Tibial artery (tissue), 4 donors: ENCODE data around the gene PER3.

Experiments used
- DNase-seq, 2 donors: peaks; one replicate each; pipeline ENCODE4 v3.0.0-alpha.2; 2019
- H3K27ac ChIP-seq, 2 donors: fragments of 200-600 bp; sonication (generic) in 1 of 2; 1 replicate in 1 of 2; 2 replicates in 1 of 2; pipeline ENCODE4 v1.5.1; 2018 to 2019; ENCODE audit warnings: mild to moderate bottlenecking in 1 of 2
- H3K27me3 ChIP-seq, 2 donors: fragments of 200-600 bp; sonication (generic) in 1 of 2; one replicate each; pipeline versions ENCODE4 v1.5.1 to v1.6.0; 2016 to 2019
- H3K36me3 ChIP-seq, 3 donors: fragments of 200-600 bp; sonication (generic) in 2 of 3; one replicate each; pipeline ENCODE4 v1.5.1; 2016 to 2019; ENCODE audit warnings: mild to moderate bottlenecking in 2 of 3
- H3K4me1 ChIP-seq, 4 donors: fragments of 200-600 bp; sonication (generic) in 2 of 4; 1 replicate in 3 of 4; 2 replicates in 1 of 4; pipeline ENCODE4 v1.5.1; 2016 to 2019
- H3K4me3 ChIP-seq, 2 donors: fragments of 200-600 bp; sonication (generic) in 1 of 2; 1 replicate in 1 of 2; 2 replicates in 1 of 2; pipeline ENCODE4 v1.5.1; 2018 to 2019; ENCODE audit warnings: mild to moderate bottlenecking in 2 of 2
- H3K9me3 ChIP-seq, 3 donors: fragments of 200-600 bp; sonication (generic) in 1 of 3; one replicate each; pipeline ENCODE4 v1.5.1; 2016 to 2019
- intact Hi-C: fragments of 100-400 bp; cut with DNase I; formaldehyde crosslinking; loops from one replicate; pipeline ENCODE4 v1.15.0; 2023; ENCODE audit warnings: low total_unique reads
- TF ChIP-seq, protein P1 (sequence below), 2 experiments: fragments of 200-600 bp in 1 of 2; fragments of 450-650 bp in 1 of 2; IDR thresholded peaks; one replicate each; pipeline ENCODE4 v1.5.1; 2017 to 2019; ENCODE audit warnings: antibody characterized with exemption in 2 of 2, mild to moderate bottlenecking in 1 of 2, moderate library complexity in 1 of 2

Gene PER3

DNA sequence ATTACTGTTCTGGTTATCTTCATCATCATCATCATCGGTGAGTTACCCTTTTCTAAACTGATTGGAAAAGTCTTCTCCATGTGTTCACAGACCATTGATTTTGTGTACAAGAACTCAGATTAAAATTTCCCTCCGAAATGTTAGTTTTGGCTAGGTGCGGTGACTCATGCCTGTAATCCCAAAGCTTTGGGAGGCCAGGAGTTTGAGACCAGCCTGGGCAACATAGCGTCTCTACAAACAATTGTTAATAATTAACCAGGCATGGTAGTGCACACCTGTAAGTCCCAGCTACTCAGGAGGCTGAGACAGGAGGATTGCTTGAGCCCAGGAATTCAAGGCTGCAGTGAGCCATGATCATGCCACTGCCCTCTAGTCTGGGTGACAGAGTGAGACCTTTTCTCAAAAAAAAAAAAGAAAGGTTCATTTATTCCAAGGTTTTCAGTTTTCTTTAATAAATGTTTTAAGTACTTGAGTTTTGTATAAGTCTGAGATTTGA is 5.9 kb upstream of the PER3 start:
- Histone ChIP-seq H3K4me3 (no peak overlapping the region), H3K27me3 (no peaks in the 10 kb centered on the region), H3K4me1 (peaks cover 0 to 11% (median 6%) of the 10 kb centered on the region in 4 donors), H3K36me3 (peaks cover 52 to 61% (median 53%) of the 10 kb centered on the region in 3 donors), H3K9me3 (no peaks in the 10 kb centered on the region), H3K27ac (no peak overlapping the region)
- TF ChIP-seq, protein P1, sequence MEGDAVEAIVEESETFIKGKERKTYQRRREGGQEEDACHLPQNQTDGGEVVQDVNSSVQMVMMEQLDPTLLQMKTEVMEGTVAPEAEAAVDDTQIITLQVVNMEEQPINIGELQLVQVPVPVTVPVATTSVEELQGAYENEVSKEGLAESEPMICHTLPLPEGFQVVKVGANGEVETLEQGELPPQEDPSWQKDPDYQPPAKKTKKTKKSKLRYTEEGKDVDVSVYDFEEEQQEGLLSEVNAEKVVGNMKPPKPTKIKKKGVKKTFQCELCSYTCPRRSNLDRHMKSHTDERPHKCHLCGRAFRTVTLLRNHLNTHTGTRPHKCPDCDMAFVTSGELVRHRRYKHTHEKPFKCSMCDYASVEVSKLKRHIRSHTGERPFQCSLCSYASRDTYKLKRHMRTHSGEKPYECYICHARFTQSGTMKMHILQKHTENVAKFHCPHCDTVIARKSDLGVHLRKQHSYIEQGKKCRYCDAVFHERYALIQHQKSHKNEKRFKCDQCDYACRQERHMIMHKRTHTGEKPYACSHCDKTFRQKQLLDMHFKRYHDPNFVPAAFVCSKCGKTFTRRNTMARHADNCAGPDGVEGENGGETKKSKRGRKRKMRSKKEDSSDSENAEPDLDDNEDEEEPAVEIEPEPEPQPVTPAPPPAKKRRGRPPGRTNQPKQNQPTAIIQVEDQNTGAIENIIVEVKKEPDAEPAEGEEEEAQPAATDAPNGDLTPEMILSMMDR (IDR thresholded peaks at IDR 0.05) = no peak
- DNase-seq = no peak
- intact Hi-C loops = no loop called here

DNA sequence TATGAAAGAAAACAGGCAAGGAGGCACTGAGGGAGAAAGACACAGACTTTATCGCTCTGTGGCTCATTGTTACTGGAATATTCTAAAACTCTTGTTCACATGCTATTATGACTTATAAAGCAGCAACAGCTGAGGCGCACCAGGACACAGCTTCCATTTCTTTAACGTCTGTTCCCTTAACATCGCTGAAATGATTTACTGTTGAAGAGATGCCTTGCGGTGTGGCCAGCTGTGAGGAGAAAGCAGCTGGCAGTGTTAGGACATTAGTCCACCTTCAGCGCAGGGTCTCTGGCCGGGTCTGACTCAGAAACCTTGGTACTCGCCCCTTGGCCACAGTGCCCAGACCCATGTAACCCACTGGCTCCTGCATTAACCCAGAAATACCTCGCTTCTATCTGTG is 3.1 kb upstream of the PER3 start:
- H3K4me3 ChIP-seq = no peak overlapping the region
- TF ChIP-seq, protein P1 (IDR thresholded peaks at IDR 0.05) = no peak
- DNase-seq = no peak
- H3K9me3 ChIP-seq = no peaks in the 10 kb centered on the region
- peaks cover 0 to 25% (median 12%) of the 10 kb centered on the region in 4 donors for H3K4me1 ChIP-seq
- no peak overlapping the region for H3K27ac ChIP-seq
- peaks cover 37 to 55% (median 49%) of the 10 kb centered on the region in 3 donors for H3K36me3 ChIP-seq
- intact Hi-C loops = no loop called here
- H3K27me3 ChIP-seq = no peaks in the 10 kb centered on the region

DNA sequence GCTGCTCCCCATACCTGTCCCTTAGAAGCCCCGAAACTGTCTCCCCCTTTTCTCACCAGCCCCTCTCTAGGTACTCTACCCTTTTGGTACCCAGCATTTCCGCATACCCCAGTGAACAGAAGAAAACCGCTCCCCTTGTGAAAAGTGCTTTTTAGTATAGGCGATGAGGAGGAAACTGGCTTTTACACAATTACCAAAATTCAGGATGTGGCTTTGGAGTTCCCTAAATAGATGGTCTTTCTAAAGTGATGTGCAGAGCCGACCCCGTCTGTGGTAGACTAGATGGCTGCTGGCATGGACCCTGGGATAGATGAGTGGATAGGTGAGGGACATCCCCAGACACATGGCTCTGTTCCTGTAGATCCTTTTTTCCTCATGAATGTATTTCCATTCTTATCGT is 2.6 kb upstream of the PER3 start:
- no peak for DNase-seq
- intact Hi-C loops = no loop called here
- TF ChIP-seq, protein P1 (IDR thresholded peaks at IDR 0.05) = no peak
- no peak overlapping the region for H3K27ac ChIP-seq
- peaks cover 0 to 30% (median 16%) of the 10 kb centered on the region in 4 donors for H3K4me1 ChIP-seq
- H3K4me3 ChIP-seq = no peak overlapping the region
- no peaks in the 10 kb centered on the region for H3K27me3 ChIP-seq
- H3K36me3 ChIP-seq = peaks cover 37 to 57% (median 44%) of the 10 kb centered on the region in 3 donors
- no peaks in the 10 kb centered on the region for H3K9me3 ChIP-seq

DNA sequence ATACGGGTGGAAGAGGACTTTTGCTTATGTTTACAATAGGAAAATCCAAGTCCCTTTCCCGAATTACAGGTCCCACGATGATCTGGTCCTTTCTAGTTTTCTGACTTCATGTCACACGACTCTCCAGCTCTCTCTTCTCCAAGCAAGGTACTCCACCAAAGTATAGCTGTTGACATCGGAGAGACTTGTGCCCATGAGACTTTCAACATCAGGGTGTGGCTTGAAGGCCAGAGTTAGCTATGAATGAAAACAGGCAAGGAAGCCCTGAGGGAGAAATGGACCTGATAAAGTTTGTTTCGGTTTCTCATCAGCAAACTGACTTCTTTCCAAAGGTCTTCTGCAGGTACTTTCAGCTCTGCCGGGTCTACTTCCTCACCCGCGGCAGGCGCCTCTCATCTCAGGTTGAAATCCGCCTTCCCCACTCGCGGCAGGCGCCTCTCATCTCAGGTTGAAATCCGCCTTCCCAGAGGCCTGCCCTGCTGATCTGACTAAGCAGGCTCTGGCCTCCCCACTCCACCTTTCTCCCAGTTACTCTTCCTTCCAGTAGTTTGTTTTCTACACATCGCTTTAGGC is 2.1 kb upstream of the PER3 start:
- H3K27ac ChIP-seq = peak overlapping the region in 1 of 2 donors; percentile 83
- H3K4me3 ChIP-seq = no peak overlapping the region
- peaks cover 35 to 53% (median 40%) of the 10 kb centered on the region in 3 donors for H3K36me3 ChIP-seq
- peaks cover 0 to 35% (median 21%) of the 10 kb centered on the region in 4 donors for H3K4me1 ChIP-seq
- intact Hi-C loops = no loop called here
- H3K27me3 ChIP-seq = no peaks in the 10 kb centered on the region
- DNase-seq = no peak
- H3K9me3 ChIP-seq = no peaks in the 10 kb centered on the region
- TF ChIP-seq, protein P1 (IDR thresholded peaks at IDR 0.05) = no peak

DNA sequence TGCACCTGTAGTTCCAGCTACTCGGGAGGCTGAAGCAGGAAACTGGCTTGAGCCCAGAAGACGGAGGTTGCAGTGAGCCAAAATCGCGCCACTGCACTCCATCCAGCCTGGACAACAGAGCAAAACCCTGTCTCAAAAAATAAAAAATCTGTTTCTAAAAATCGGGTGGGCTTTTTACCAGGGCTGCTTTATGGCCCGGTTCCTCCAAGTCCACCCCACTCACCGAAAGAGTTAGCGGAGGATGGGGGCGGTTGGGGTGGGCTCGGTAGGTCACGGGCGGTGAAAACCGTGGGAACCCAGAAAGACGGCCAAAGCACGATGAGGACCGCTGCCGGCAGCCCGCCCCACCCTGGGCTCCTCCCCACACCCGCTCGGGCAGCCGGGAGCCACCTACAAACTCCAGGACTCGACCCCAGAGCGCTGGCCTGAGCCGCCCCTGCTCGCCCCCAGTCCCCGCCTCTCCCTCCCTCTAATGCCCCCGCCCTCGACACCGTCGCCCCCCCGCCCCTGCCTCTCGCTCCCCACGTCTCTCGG is 846 bp upstream of the PER3 start:
- peak overlapping the region; percentile 79 to 88 for H3K4me3 ChIP-seq
- TF ChIP-seq, protein P1 (IDR thresholded peaks at IDR 0.05) = no peak
- intact Hi-C loops = no loop called here
- no peaks in the 10 kb centered on the region for H3K27me3 ChIP-seq
- peak overlapping the region; percentile 83 to 95 for H3K27ac ChIP-seq
- no peaks in the 10 kb centered on the region for H3K9me3 ChIP-seq
- DNase-seq = peak; percentile 78 to 93
- peaks cover 32 to 53% (median 33%) of the 10 kb centered on the region in 3 donors for H3K36me3 ChIP-seq
- peaks cover 0 to 44% (median 22%) of the 10 kb centered on the region in 4 donors for H3K4me1 ChIP-seq
